Peyer's patch (tissue), 4 donors: ENCODE measurements around the gene LRRC56.

Experiments used
- CTCF ChIP-seq, 6 experiments: fragments of 450-650 bp in 4 of 6; fragments of 200-600 bp in 2 of 6; sonication (generic) in 1 of 6; IDR thresholded peaks; one replicate each; pipeline ENCODE4 v1.5.1; 2017 to 2019; ENCODE audit warnings: antibody characterized with exemption in 6 of 6, mild to moderate bottlenecking in 3 of 6, moderate library complexity in 1 of 6
- POLR2A ChIP-seq, 2 donors: fragments of 450-650 bp; IDR thresholded peaks; one replicate each; pipeline ENCODE4 v1.5.1; 2017; ENCODE audit warnings: antibody characterized with exemption in 2 of 2, mild to moderate bottlenecking in 2 of 2, moderate library complexity in 2 of 2

- TF ChIP-seq CTCF (IDR thresholded peaks at IDR 0.05) = no peak
- TF ChIP-seq POLR2A (IDR thresholded peaks at IDR 0.05) = no peak
Observed at GRCh38 chr11:573146-573759, 35.9 kb downstream of the LRRC56 start.
